Measurements from ENCODE around the gene FAM20C. TPM values are rescaled to one million over a fixed set of nuclear protein-coding genes. Genes with fewer than 3 reads are reported as not detected.

The FAM20C gene
- total RNA-seq, 1 experiment from 2014 or later: 87.9 TPM

DNA sequence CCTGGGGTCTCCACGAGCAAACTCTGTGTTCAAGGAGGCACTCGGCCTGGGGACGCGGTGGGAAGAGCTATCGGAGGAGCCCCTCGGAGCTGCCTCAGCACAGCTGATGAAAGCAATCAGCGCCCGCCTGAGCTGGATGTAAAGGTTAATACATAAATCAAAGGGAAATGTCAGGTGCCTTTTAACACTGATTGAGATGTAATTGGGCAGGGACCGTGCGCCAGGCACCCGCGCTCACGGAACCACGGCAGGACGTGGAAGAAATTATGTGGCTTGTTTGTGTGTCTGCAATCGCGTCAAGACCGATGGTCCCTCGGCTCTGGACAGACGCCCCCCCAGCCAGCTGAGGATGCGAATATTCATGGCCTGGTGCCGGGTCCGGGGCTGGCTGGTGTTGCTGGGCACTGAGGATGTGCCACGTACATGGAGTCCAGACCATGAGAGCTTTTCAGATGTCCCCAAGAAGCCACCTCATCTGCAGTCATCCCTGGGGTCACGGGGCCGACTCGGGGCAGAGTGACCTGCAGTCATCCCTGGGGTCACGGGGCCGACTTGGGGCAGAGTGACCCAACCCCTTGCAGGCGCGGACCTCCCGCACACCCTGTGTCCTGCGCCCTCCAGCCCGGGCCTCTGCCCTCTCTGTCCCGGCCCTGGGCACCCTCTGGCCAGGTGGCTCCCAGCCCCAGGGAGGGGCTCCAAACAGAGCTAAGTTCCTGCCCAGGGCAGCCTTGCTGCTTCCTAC, 113.2 kb downstream of the FAM20C start:
- H3K4me1 ChIP-seq (ENCODE audit: insufficient read depth, low read length): no peaks in the 10 kb centered on the region
- H3K79me2 ChIP-seq (ENCODE audit: low read length): no peaks in the 10 kb centered on the region
- H3K9me2 ChIP-seq (replicated peaks; ENCODE audit: low read length): no peaks in the 10 kb centered on the region
- H3K9me3 ChIP-seq (ENCODE audit: low read length): no peaks in the 10 kb centered on the region; the same call in 1 of the 2 replicates
- no peaks in the 10 kb centered on the region for H3F3A ChIP-seq (ENCODE audit: low read length, unreplicated experiment)
- no peak overlapping the region for H2AFZ ChIP-seq (ENCODE audit: low read length)
- ChIA-PET POLR2A (ENCODE audit: unreplicated experiment) (no interaction called here), CTCF (no interaction called here)
- H3K27me3 ChIP-seq (ENCODE audit: low read length): no peaks in the 10 kb centered on the region
- no peak overlapping the region for H3K27ac ChIP-seq (ENCODE audit: low read length)
- DNase-seq: no peak
- H3K4me2 ChIP-seq (ENCODE audit: low read length): no peak overlapping the region
- no peaks in the 10 kb centered on the region for H3K36me3 ChIP-seq (ENCODE audit: low read depth, low read length)
- BruUV-seq (replicated peaks): no TSS peak
- H3K9ac ChIP-seq (ENCODE audit: low read length): no peak overlapping the region
- TF ChIP-seq EZH2 (IDR thresholded peaks at IDR 0.05; ENCODE audit: low read length, unreplicated experiment) (no peak), EZH2phosphoT487 (IDR thresholded peaks at IDR 0.05; ENCODE audit: borderline replicate concordance, low read length) (no peak)
- TF ChIP-seq, protein P1, sequence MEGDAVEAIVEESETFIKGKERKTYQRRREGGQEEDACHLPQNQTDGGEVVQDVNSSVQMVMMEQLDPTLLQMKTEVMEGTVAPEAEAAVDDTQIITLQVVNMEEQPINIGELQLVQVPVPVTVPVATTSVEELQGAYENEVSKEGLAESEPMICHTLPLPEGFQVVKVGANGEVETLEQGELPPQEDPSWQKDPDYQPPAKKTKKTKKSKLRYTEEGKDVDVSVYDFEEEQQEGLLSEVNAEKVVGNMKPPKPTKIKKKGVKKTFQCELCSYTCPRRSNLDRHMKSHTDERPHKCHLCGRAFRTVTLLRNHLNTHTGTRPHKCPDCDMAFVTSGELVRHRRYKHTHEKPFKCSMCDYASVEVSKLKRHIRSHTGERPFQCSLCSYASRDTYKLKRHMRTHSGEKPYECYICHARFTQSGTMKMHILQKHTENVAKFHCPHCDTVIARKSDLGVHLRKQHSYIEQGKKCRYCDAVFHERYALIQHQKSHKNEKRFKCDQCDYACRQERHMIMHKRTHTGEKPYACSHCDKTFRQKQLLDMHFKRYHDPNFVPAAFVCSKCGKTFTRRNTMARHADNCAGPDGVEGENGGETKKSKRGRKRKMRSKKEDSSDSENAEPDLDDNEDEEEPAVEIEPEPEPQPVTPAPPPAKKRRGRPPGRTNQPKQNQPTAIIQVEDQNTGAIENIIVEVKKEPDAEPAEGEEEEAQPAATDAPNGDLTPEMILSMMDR (conservative IDR thresholded peaks at IDR 0.05; ENCODE audit: low read depth, low read length): no peak
- H3K4me3 ChIP-seq (ENCODE audit: low read length): no peak overlapping the region
- intact Hi-C loops (cut with micrococcal nuclease): no loop called here
- H4K20me1 ChIP-seq (ENCODE audit: low read length): no peaks in the 10 kb centered on the region
- no peak for ATAC-seq

DNA sequence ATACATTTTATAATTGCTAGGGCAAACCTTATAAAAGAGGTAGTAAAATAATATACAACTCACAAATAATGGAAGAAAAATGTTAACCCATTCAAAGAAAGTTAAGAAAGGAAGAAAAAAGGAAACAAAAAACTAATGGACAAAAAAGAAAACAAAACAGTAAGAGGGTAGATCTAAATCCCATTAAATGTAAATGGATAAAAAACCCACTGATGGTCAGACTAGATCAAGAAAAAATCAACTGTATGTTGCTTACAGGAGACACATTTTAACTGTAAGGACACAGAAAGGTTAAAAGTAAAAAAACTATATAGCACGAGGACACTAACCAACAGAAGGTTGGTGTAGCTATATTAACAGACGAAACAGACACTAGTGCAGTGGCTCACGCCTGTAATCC, 115.6 kb downstream of the FAM20C start:
- CTCF ChIA-PET: no interaction called here
- Histone ChIP-seq H3K27me3 (ENCODE audit: low read length) (peaks cover 23% of the 10 kb centered on the region), H3K9me2 (replicated peaks; ENCODE audit: low read length) (no peaks in the 10 kb centered on the region), H3K27ac (ENCODE audit: low read length) (no peak overlapping the region), H3K4me2 (ENCODE audit: low read length) (no peak overlapping the region), H3K4me1 (ENCODE audit: insufficient read depth, low read length) (no peaks in the 10 kb centered on the region), H3K9me3 (ENCODE audit: low read length) (no peaks in the 10 kb centered on the region; the same call in 1 of the 2 replicates), H3K79me2 (ENCODE audit: low read length) (no peaks in the 10 kb centered on the region), H3K4me3 (ENCODE audit: low read length) (no peak overlapping the region), H4K20me1 (ENCODE audit: low read length) (no peaks in the 10 kb centered on the region), H3F3A (ENCODE audit: low read length, unreplicated experiment) (no peaks in the 10 kb centered on the region), H3K36me3 (ENCODE audit: low read depth, low read length) (no peaks in the 10 kb centered on the region), H3K9ac (ENCODE audit: low read length) (no peak overlapping the region), H2AFZ (ENCODE audit: low read length) (no peak overlapping the region)
- DNase-seq: no peak
- intact Hi-C loops (cut with micrococcal nuclease): no loop called here
- ATAC-seq: no peak
- BruUV-seq (replicated peaks): no TSS peak
- POLR2A ChIA-PET (ENCODE audit: unreplicated experiment): no interaction called here
- TF ChIP-seq EZH2phosphoT487 (IDR thresholded peaks at IDR 0.05; ENCODE audit: borderline replicate concordance, low read length): no peak
- TF ChIP-seq, protein P1 (conservative IDR thresholded peaks at IDR 0.05; ENCODE audit: low read depth, low read length): no peak
- no peak for TF ChIP-seq EZH2 (IDR thresholded peaks at IDR 0.05; ENCODE audit: low read length, unreplicated experiment)

DNA sequence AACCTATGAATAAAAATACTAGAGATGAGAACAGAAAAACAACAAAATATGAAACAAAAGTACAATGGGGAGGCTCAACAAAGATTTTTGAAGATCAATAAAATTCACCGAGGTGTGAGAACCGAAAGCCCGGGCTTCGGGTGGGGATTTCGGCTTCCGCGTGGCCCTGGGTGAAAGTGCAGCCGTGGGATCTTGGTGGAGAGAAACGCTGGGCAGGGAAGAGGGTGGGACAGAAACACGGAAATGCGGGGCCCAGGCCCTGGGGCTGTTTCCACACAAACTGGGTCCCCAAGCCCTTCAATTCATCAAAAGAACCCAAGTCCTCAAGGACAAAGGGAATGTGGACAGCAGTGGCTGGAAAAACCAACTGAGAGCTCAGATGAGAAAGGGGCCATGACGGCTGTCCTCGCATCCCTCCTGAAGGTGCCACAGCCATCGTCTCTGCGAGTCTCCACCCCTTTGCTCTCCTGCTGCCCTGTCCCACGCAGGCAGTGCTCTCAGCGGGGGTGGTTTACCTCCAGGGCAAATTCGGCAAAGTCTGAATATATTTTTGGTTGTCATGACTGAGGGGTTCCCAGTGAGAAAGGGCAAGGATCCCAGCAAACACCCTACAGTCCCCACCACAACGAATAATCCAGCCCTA, 117.3 kb downstream of the FAM20C start:
- ChIA-PET POLR2A (ENCODE audit: unreplicated experiment) (no interaction called here), CTCF (no interaction called here)
- no peaks in the 10 kb centered on the region for H3K79me2 ChIP-seq (ENCODE audit: low read length)
- no peaks in the 10 kb centered on the region for H3K9me2 ChIP-seq (replicated peaks; ENCODE audit: low read length)
- H3K4me1 ChIP-seq (ENCODE audit: insufficient read depth, low read length): no peaks in the 10 kb centered on the region
- H3K9me3 ChIP-seq (ENCODE audit: low read length): no peaks in the 10 kb centered on the region; the same call in 1 of the 2 replicates
- no peaks in the 10 kb centered on the region for H3K36me3 ChIP-seq (ENCODE audit: low read depth, low read length)
- H2AFZ ChIP-seq (ENCODE audit: low read length): no peak overlapping the region
- BruUV-seq (replicated peaks): no TSS peak
- no peaks in the 10 kb centered on the region for H4K20me1 ChIP-seq (ENCODE audit: low read length)
- no peak overlapping the region for H3K27ac ChIP-seq (ENCODE audit: low read length)
- no peak for ATAC-seq
- DNase-seq: no peak
- TF ChIP-seq EZH2 (IDR thresholded peaks at IDR 0.05; ENCODE audit: low read length, unreplicated experiment): no peak
- TF ChIP-seq EZH2phosphoT487 (IDR thresholded peaks at IDR 0.05; ENCODE audit: borderline replicate concordance, low read length): no peak
- TF ChIP-seq, protein P1 (conservative IDR thresholded peaks at IDR 0.05; ENCODE audit: low read depth, low read length): no peak
- intact Hi-C loops (cut with micrococcal nuclease): no loop called here
- H3K27me3 ChIP-seq (ENCODE audit: low read length): peaks cover 40% of the 10 kb centered on the region
- no peaks in the 10 kb centered on the region for H3F3A ChIP-seq (ENCODE audit: low read length, unreplicated experiment)
- H3K4me3 ChIP-seq (ENCODE audit: low read length): no peak overlapping the region
- H3K9ac ChIP-seq (ENCODE audit: low read length): no peak overlapping the region
- no peak overlapping the region for H3K4me2 ChIP-seq (ENCODE audit: low read length)

Measured in PC-3 (cell line).